Activated T-cell treated with anti-CD3 and anti-CD28 coated beads, Interleukin-2, amount 50 U/mL, for 48 hours (primary cell): ENCODE data around the gene HEPACAM2.

Experiments
- DNase-seq, 2 experiments: peaks; one replicate each; pipeline ENCODE4 v3.0.0-alpha.2; 2020

Gene HEPACAM2

DNA sequence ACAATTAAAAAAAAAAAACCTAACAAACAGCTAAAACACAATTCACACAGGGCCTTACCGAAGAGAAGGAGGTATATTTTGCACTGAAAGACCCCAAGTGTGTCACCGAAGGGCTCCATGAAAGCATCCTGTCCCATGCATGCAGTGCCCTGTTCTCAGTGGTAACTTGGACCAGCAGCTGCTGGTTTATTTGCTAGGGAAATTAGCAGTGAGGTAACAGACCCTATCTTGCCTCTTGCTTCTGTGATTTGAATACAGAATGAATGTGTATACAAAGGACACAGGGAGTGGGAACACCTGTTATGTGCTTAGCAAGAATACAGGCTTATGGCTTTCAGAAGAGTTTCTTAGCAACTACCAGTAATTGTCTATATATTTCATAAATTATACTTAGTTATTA lies at the start of gene HEPACAM2:
Gene HEPACAM2 (minus strand): TSS at position 160 of the 400 bp plus-strand sequence.
- DNase-seq, result no peak

GRCh38 chr7:93265220-93265619 lies 39.0 kb upstream of the HEPACAM2 start:
- no peak for DNase-seq

DNA sequence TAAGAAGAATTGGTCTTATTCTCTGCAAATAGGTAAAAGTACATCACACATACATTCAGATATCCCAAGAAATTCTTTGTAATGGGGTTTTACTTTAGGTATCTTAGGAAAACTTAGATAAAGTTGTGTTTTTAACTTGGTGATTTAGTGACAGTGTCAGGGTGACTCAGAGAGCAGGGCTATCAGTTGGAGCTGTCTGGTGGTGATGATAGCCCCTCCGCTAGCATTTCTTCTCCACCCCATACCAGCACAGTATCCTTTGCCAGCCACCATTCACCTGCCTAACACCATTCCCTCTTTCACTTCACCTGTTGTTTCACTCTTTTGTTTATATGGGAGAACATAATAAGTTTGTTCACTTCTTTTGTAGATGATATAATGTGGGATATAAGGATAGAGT lies 36.3 kb upstream of the HEPACAM2 start:
- no peak for DNase-seq

DNA sequence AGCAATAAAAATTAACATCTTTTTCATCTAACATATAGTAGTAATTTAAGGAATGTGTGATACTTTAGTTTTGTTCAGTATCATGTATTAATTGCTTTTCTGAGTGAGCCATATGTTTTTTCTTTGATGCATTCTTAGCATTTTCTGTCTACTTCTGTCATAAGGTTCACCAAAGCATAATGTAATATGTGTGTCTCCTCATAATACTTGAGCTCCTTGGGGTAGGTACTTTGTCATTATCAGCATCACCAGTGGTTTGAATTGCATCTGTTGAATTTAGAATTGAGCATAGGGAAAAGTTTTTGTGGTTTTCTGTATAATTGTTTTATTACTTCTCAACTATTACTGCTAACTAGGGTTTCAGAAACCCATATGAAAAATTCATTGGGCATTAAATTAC lies 32.4 kb upstream of the HEPACAM2 start:
- DNase-seq, result no peak

DNA sequence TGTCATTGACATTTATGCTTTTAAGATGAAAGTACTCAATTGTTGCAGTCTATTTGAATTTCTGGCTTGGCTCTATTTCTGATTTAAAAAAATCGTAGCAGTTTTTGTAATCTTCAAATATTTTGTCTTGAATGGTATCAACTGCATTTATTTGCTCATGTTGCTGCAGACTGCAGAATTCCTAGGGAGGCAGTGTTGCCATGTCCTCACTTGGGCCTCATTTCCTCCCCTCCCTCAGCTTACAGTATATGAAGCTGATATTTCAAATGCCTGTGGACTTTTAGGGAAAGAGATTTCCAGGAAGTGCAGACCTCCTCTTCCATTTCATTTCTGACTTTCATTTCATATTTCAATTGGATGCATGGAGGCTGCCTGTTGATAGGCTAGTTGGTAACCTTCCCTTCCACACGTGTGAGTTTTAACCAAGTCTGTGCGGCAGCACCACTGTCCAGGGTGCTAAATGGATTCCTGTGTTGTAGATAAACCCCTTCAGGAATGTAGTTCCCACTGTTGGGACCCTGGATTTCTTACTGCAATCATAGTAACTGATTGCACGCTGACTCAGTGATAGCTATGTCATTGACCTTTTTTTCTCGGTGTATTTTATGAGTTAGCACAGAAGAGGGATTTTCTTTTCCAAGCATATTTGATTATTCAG lies 23.4 kb upstream of the HEPACAM2 start:
- DNase-seq, result no peak

DNA sequence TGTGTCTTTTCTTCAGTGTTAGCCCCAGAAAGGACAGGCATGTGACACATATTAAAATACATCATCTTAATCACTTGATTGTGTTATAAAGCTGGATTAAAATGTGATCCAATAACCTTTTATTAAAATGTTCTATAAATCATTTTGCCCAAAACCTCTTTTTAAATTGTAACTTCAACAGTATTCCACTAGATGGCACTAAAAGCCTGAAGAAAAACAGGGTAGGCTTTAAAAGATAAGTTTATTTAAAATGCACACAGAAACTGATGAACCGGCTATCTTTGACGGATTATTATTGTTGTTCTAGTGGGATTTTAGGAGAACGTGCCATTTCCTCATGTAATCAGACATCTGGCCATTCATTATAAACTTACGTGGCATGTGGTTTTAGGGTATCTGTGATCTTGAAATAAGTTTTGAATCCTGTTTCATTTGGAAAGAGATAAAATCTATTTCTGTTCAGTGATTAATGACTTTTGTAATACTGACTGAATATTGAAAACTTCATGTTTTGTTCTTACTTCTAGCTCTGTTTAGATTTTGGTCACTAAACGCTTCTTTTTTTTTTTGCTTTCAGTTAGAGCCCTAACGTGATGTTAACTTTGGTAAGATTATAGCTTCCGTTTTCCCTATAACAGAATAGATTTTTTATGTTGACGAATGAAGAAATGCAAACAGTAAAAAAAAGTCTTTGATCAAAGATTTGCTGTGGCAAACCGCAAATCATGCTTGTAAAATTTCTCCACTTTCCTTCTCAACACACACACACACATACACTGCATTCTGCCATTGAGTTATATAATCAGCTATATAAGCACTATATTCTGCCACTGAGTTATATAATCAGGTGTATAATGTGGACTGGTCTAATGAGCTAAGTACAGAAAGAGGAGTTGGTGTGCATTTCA lies 19.5 kb upstream of the HEPACAM2 start:
- no peak for DNase-seq

DNA sequence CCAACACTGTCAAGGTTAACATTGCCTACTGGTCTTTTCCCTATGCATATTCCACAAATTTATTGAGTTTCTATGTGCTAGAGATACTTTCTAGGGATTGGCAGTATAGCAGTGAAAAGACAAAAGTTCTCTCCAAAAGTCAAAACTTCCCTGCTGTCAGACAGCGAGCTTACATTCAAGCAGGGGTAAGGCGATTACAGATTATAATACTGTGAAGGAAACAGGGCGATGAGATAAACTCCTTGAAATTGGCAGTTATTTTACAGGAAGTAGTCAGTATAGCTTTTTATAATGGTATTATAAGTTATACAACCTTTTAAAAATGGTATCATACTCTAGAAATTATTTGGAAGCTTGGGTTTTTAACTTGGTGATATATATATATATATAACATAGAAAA lies 15.8 kb upstream of the HEPACAM2 start:
- no peak for DNase-seq

DNA sequence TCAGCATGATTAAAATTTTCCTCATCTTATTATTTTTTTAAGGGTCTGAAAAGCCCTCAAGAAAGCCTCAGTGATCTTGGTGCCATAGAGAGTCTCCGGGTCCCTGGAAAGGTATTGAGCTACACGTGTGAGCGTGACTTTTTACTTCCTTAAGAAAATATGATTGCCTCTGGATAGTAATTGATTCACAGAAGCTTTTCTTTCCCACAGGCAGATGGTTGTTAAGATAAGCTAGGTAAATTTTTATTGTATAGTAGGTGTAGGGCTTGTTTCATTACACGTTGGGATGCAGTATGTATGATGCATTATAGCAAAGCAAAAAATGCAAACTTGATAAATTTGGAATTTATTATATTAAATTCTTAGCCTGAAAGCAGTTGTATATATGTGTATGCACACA lies 13.6 kb upstream of the HEPACAM2 start:
- DNase-seq, result no peak

- DNase-seq, result no peak
Measured at GRCh38 chr7:93238748-93239147, 12.5 kb upstream of the HEPACAM2 start.

GRCh38 chr7:93238131-93238530 lies 11.9 kb upstream of the HEPACAM2 start:
- DNase-seq, result no peak

DNA sequence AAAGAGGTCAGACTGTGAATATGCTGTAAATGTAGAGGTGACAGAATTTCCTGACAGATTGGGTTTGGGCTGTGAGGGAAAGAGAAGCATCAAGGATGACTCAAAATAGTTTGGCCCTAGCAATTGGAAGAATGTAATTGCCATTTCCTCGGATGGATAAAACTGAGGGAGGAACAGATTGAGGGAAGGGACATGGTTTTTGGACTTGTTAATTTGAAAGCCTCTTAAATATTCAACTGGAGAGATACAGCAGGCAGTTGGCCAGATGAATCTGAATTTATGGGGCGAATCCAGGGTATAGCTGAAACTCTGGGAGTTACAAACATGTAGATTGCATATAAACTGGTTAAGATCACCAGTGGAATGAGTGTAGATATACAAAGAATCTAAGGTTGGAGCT lies 9.3 kb upstream of the HEPACAM2 start:
- DNase-seq, result no peak

- no peak for DNase-seq
Measured at GRCh38 chr7:93232673-93233018, 6.4 kb upstream of the HEPACAM2 start.

DNA sequence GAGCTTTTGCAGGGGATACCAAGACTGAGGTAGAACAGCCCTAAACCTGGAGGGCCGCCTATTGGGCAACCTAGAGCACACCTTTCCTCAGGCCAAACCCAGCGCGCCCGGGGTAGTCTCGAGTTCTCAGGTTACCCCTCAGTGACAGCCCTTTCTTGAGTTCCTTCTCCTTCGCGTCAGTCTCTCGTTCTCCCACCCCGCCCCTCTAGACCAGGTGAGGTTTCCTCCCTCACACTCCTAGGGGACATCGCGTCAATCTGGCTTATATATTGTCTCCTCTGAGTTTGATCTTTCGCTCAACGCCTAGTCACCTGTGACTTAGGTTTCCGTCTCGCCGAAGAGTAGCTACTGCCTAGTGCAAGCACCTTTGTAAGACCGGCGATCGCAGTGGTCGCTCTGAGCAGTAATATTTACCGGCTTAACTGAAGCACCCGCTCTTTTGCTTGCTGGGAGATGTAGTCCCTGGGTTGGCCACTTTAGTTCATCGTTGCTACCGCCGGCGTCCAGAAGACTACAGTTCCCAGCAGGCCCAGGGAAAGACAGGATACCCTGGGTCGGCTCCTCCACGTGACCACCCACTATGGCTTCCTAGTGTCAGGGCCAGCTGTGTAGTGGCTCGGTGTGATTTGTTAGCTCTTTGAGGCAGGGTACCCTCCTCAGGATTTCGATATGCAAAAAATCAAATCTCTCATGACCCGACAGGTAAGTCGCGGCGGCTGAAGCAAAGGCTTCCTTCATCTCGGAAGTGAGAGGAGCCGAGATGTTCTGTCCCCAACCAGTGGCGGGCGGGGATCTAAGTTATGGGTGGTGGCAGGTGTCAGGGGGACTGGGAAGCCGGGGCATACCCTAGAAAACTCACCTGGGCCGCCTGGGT lies 5.8 kb upstream of the HEPACAM2 start, which contains the start of gene VPS50:
Gene VPS50 (plus strand): TSS at position 568 of the 874 bp plus-strand sequence. CDS start 102 bp downstream, at position 670.
- DNase-seq, result peak; percentile 89

- no peak for DNase-seq
Measured at GRCh38 chr7:93231259-93231658, 5.0 kb upstream of the HEPACAM2 start.

GRCh38 chr7:93228302-93228701 lies 2.0 kb upstream of the HEPACAM2 start:
- no peak for DNase-seq

DNA sequence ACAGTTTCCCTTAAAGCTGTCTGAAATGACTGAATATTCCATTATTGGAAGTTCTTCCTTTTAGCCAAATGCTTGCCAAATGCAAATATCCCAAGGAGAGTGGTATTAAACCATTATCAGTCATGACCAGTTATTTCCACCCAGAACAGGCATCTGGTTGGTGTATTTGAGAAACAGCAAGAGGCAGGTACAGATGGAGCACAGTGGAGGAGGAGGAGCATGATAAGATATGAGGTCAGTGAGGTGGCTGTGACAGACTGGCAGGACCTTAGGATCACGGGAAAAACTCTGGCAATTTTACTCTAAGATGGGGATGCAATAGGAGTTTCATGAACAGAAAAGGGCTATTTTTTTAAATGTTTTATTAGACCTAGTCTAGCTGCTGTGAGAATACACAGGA lies 6.4 kb downstream of the HEPACAM2 start:
- no peak for DNase-seq

DNA sequence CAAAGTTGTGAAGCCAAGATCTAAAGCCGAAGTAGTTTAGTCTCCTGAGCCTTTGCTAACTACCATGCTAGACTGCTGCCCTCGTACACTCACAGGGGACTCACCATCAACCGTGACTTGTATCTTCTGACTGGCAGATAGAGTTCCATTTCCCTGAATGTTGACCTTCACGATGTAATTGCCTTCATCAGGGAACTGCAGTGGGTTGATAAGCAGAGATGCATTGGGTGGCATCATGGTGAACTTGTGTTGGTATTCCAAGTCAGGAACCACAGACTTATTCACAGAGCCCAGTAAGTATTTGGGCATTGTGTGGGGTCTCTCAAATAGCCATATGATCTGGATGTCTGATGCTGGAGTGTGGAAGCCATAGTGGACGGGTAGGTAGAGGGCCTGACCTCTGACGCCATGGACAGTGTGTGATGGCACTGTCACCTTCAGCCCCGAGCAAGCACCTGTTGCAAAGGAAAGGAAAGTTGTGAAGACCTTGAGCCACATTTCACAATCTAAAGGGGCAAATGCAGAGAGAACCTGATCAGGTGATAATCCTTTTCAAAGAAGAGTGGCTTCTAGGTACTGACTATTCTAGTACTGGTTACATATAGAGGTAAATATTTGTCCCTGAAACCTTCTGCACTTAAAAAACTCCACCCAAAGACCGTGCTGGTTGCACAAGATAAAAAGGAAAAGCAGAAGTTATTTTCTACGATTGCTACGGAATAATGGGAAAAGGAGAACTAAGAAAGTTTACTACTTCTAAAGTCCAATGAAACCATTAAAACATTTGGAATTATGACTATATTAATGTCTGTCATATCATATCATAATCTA lies 7.1 kb downstream of the HEPACAM2 start:
- no peak for DNase-seq

GRCh38 chr7:93212881-93213280 lies 13.4 kb downstream of the HEPACAM2 start:
- no peak for DNase-seq

DNA sequence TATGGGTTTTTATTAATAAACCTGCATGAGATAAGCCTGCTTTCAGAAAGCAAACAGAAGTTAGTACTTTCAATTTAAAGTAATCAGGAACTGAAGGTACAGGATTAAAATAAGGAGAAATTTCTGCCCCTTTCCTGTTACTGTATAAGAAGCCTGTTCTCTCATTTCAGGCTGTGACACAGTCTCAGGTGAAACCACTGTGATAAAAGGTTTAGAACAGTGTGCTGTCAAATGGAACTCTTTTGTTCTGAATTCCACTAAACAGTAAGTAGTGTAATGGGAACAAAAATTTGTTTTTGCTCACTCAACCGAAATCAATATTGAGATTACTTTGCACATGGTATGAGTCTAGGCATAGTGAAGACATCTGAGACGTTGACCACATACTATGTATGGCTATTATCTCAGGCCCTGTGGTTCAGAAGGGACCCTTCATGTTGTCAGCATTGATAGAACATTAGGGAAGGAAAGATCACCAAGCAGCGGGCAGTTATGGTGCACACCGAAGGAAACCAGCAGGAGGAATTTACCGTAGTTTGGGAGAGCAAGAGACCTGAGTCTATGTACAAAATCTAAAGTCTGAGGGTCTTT lies 14.9 kb downstream of the HEPACAM2 start:
- DNase-seq, result no peak

- DNase-seq, result no peak
Measured at GRCh38 chr7:93205046-93205445, 21.2 kb downstream of the HEPACAM2 start.

- no peak for DNase-seq
Measured at GRCh38 chr7:93203496-93203895, 22.8 kb downstream of the HEPACAM2 start.
